Duodenal mucosa (tissue), 2 donors: ENCODE data around the gene EFR3B.
A peak's percentile ranks its signal among the peaks of the same experiment; 100 is the strongest.

Experiments used
- H3K27ac ChIP-seq: one replicate; pipeline ENCODE4 v1.7.0; 2013; ENCODE audit warnings: low read depth, low read length
- H3K27me3 ChIP-seq, 2 donors: one replicate each; pipeline ENCODE4 v1.7.0; 2013; ENCODE audit warnings: low read length in 2 of 2, control low read depth in 1 of 2; ENCODE audit not compliant: insufficient read depth in 2 of 2, control insufficient read depth in 1 of 2
- H3K36me3 ChIP-seq, 2 donors: one replicate each; pipeline ENCODE4 v1.7.0; 2013; ENCODE audit warnings: low read length in 2 of 2, control low read depth in 1 of 2; ENCODE audit not compliant: insufficient read depth in 2 of 2, control insufficient read depth in 1 of 2
- H3K4me1 ChIP-seq, 2 donors: one replicate each; pipeline ENCODE4 v1.7.0; 2013; ENCODE audit warnings: low read length in 2 of 2, control low read depth in 1 of 2; ENCODE audit not compliant: insufficient read depth in 2 of 2, control insufficient read depth in 1 of 2
- H3K4me3 ChIP-seq, 2 donors: one replicate each; pipeline ENCODE4 v1.7.0; 2013; ENCODE audit warnings: low read length in 2 of 2, low read depth in 1 of 2
- H3K9ac ChIP-seq, 2 donors: one replicate each; pipeline ENCODE4 v1.7.0; 2013; ENCODE audit warnings: low read length in 2 of 2, low read depth in 1 of 2
- H3K9me3 ChIP-seq, 2 donors: one replicate each; pipeline ENCODE4 v1.7.0; 2013; ENCODE audit warnings: low read length in 2 of 2, control low read depth in 1 of 2; ENCODE audit not compliant: control insufficient read depth in 1 of 2

The EFR3B gene

GRCh38 chr2:25032901-25033300 is 9.0 kb upstream of the EFR3B start:
- Histone ChIP-seq H3K9ac (no peak overlapping the region), H3K4me3 (no peak overlapping the region), H3K4me1 (no peaks in the 10 kb centered on the region), H3K9me3 (no peaks in the 10 kb centered on the region), H3K27ac (no peak overlapping the region), H3K36me3 (no peaks in the 10 kb centered on the region), H3K27me3 (no peaks in the 10 kb centered on the region)

- Histone ChIP-seq H3K9ac (no peak overlapping the region), H3K9me3 (no peaks in the 10 kb centered on the region), H3K27me3 (no peaks in the 10 kb centered on the region), H3K4me3 (no peak overlapping the region), H3K4me1 (no peaks in the 10 kb centered on the region), H3K27ac (no peak overlapping the region), H3K36me3 (no peaks in the 10 kb centered on the region)
Measured at GRCh38 chr2:25034081-25034480, 7.8 kb upstream of the EFR3B start.

GRCh38 chr2:25035537-25036220 is 6.2 kb upstream of the EFR3B start:
- H3K27ac ChIP-seq: no peak overlapping the region
- no peak overlapping the region for H3K4me3 ChIP-seq

GRCh38 chr2:25036221-25036559 is 5.7 kb upstream of the EFR3B start:
- Histone ChIP-seq H3K27me3 (no peaks in the 10 kb centered on the region), H3K27ac (no peak overlapping the region), H3K4me1 (peaks cover under 1 to 3% of the 10 kb centered on the region in 2 donors), H3K36me3 (no peaks in the 10 kb centered on the region), H3K9ac (no peak overlapping the region), H3K9me3 (no peaks in the 10 kb centered on the region), H3K4me3 (no peak overlapping the region)

More at GRCh38 chr2:25035537-25036220, 6.2 kb upstream of the EFR3B start:
- Histone ChIP-seq H3K9ac (no peak overlapping the region), H3K36me3 (no peaks in the 10 kb centered on the region), H3K4me1 (no peaks in the 10 kb centered on the region), H3K27me3 (no peaks in the 10 kb centered on the region), H3K9me3 (no peaks in the 10 kb centered on the region)

GRCh38 chr2:25039126-25039525 is 2.8 kb upstream of the EFR3B start:
- Histone ChIP-seq H3K4me3 (no peak overlapping the region), H3K9ac (no peak overlapping the region), H3K36me3 (no peaks in the 10 kb centered on the region), H3K27me3 (peaks cover 12 to 14% of the 10 kb centered on the region in 2 donors), H3K27ac (no peak overlapping the region), H3K4me1 (peaks cover 11 to 20% of the 10 kb centered on the region in 2 donors), H3K9me3 (no peaks in the 10 kb centered on the region)

GRCh38 chr2:25041307-25041927 is 459 bp upstream of the EFR3B start:
- H3K9me3 ChIP-seq: no peaks in the 10 kb centered on the region
- peak overlapping the region; percentile 62 to 65 for H3K4me3 ChIP-seq
- peaks cover 20 to 28% of the 10 kb centered on the region in 2 donors for H3K27me3 ChIP-seq
- H3K9ac ChIP-seq: no peak overlapping the region
- H3K36me3 ChIP-seq: no peaks in the 10 kb centered on the region
- peaks cover 11 to 20% of the 10 kb centered on the region in 2 donors for H3K4me1 ChIP-seq
- H3K27ac ChIP-seq: peak overlapping the region; percentile 23

- Histone ChIP-seq H3K27me3 (peaks cover 20 to 30% of the 10 kb centered on the region in 2 donors), H3K27ac (no peak overlapping the region), H3K9me3 (no peaks in the 10 kb centered on the region), H3K4me3 (peak overlapping the region; percentile 66 to 74), H3K4me1 (peaks cover 11 to 20% of the 10 kb centered on the region in 2 donors), H3K9ac (peak overlapping the region; percentile 25 to 30), H3K36me3 (no peaks in the 10 kb centered on the region)
Measured at GRCh38 chr2:25042321-25043240, 705 bp downstream of the EFR3B start.

- H3K9ac ChIP-seq: peak overlapping the region in 1 of 2 donors; percentile 30
Measured at GRCh38 chr2:25043241-25043867, 1.5 kb downstream of the EFR3B start.

GRCh38 chr2:25044011-25044410 is 2.1 kb downstream of the EFR3B start:
- Histone ChIP-seq H3K4me3 (no peak overlapping the region), H3K9ac (no peak overlapping the region), H3K27ac (no peak overlapping the region), H3K27me3 (peaks cover 20 to 30% of the 10 kb centered on the region in 2 donors), H3K36me3 (no peaks in the 10 kb centered on the region), H3K9me3 (no peaks in the 10 kb centered on the region), H3K4me1 (peaks cover 11 to 20% of the 10 kb centered on the region in 2 donors)

More at GRCh38 chr2:25043241-25043867, 1.5 kb downstream of the EFR3B start:
- Histone ChIP-seq H3K4me1 (peaks cover 11 to 20% of the 10 kb centered on the region in 2 donors), H3K4me3 (peak overlapping the region; percentile 66 to 74), H3K27me3 (peaks cover 20 to 30% of the 10 kb centered on the region in 2 donors), H3K9me3 (no peaks in the 10 kb centered on the region), H3K27ac (no peak overlapping the region), H3K36me3 (no peaks in the 10 kb centered on the region)
